ENCODE measurements around the gene HOXB7.

The HOXB7 gene

GRCh38 chr17:48618256-48618896, 7.6 kb upstream of the HOXB7 start:
- Mint-ChIP-seq H3K4me1 (peaks cover 44% of the 10 kb centered on the region), H3K4me3 (peak overlapping the region; percentile 51), H3K27ac (peak overlapping the region; percentile 41), H3K9me3 (no peaks in the 10 kb centered on the region), H3K27me3 (peaks cover 69% of the 10 kb centered on the region), H3K36me3 (peaks cover 2% of the 10 kb centered on the region)

GRCh38 chr17:48617471-48618255, 6.8 kb upstream of the HOXB7 start:
- peaks cover 69% of the 10 kb centered on the region for H3K27me3 Mint-ChIP-seq
- no peak overlapping the region for H3K27ac Mint-ChIP-seq
- peak overlapping the region; percentile 46 for H3K4me3 Mint-ChIP-seq
- H3K4me1 Mint-ChIP-seq = peaks cover 50% of the 10 kb centered on the region
- H3K9me3 Mint-ChIP-seq = no peaks in the 10 kb centered on the region
- H3K36me3 Mint-ChIP-seq = peaks cover 2% of the 10 kb centered on the region

- no peaks in the 10 kb centered on the region for H3K9me3 Mint-ChIP-seq
- peaks cover 2% of the 10 kb centered on the region for H3K36me3 Mint-ChIP-seq
- peak overlapping the region; percentile 41 for H3K27ac Mint-ChIP-seq
- H3K4me3 Mint-ChIP-seq = peak overlapping the region; percentile 46
- H3K27me3 Mint-ChIP-seq = peaks cover 61% of the 10 kb centered on the region
- peaks cover 55% of the 10 kb centered on the region for H3K4me1 Mint-ChIP-seq
Observed at GRCh38 chr17:48616717-48617470, 6.1 kb upstream of the HOXB7 start.

GRCh38 chr17:48615963-48616716, 5.3 kb upstream of the HOXB7 start:
- Mint-ChIP-seq H3K4me1 (peaks cover 62% of the 10 kb centered on the region), H3K36me3 (peaks cover 2% of the 10 kb centered on the region), H3K4me3 (no peak overlapping the region), H3K27me3 (peaks cover 60% of the 10 kb centered on the region), H3K9me3 (no peaks in the 10 kb centered on the region), H3K27ac (no peak overlapping the region)

- no peaks in the 10 kb centered on the region for H3K9me3 Mint-ChIP-seq
- H3K4me1 Mint-ChIP-seq = peaks cover 67% of the 10 kb centered on the region
- H3K27me3 Mint-ChIP-seq = peaks cover 57% of the 10 kb centered on the region
- H3K4me3 Mint-ChIP-seq = peak within 1 kb of the TSS; percentile 71
- H3K36me3 Mint-ChIP-seq = no peaks in the 10 kb centered on the region
- H3K27ac Mint-ChIP-seq = peak within 1 kb of the TSS; percentile 62
Observed at GRCh38 chr17:48615047-48615962, 4.5 kb upstream of the HOXB7 start, which contains the start of gene HOXB8. TSS of gene HOXB8 (minus strand) at chr17:48615292. CDS start at chr17:48614704, 588 bp downstream.

- Mint-ChIP-seq H3K4me1 (peaks cover 63% of the 10 kb centered on the region), H3K36me3 (no peaks in the 10 kb centered on the region), H3K27ac (peak overlapping the region; percentile 62), H3K4me3 (peak overlapping the region; percentile 71), H3K27me3 (peaks cover 55% of the 10 kb centered on the region), H3K9me3 (no peaks in the 10 kb centered on the region)
Observed at GRCh38 chr17:48613862-48614694, 3.3 kb upstream of the HOXB7 start.

- peaks cover 52% of the 10 kb centered on the region for H3K27me3 Mint-ChIP-seq
- peak overlapping the region; percentile 92 for H3K4me3 Mint-ChIP-seq
- peaks cover 55% of the 10 kb centered on the region for H3K4me1 Mint-ChIP-seq
- H3K36me3 Mint-ChIP-seq = no peaks in the 10 kb centered on the region
- no peaks in the 10 kb centered on the region for H3K9me3 Mint-ChIP-seq
- no peak overlapping the region for H3K27ac Mint-ChIP-seq
Observed at GRCh38 chr17:48612854-48613691, 2.3 kb upstream of the HOXB7 start.

GRCh38 chr17:48612456-48612853, 1.6 kb upstream of the HOXB7 start:
- H3K4me1 Mint-ChIP-seq = peaks cover 56% of the 10 kb centered on the region
- H3K4me3 Mint-ChIP-seq = peak overlapping the region; percentile 81

GRCh38 chr17:48611681-48612455, 1.1 kb upstream of the HOXB7 start:
- Mint-ChIP-seq H3K4me1 (peaks cover 50% of the 10 kb centered on the region), H3K9me3 (no peaks in the 10 kb centered on the region), H3K27me3 (peaks cover 52% of the 10 kb centered on the region), H3K27ac (no peak overlapping the region), H3K36me3 (no peaks in the 10 kb centered on the region), H3K4me3 (peak overlapping the region; percentile 94)

More at GRCh38 chr17:48612456-48612853, 1.6 kb upstream of the HOXB7 start:
- Mint-ChIP-seq H3K9me3 (no peaks in the 10 kb centered on the region), H3K27me3 (peaks cover 53% of the 10 kb centered on the region), H3K27ac (no peak overlapping the region), H3K36me3 (no peaks in the 10 kb centered on the region)

GRCh38 chr17:48611213-48611612, 396 bp upstream of the HOXB7 start:
- H3K36me3 Mint-ChIP-seq = no peaks in the 10 kb centered on the region
- no peak overlapping the region for H3K27ac Mint-ChIP-seq
- H3K27me3 Mint-ChIP-seq = peaks cover 54% of the 10 kb centered on the region
- H3K4me1 Mint-ChIP-seq = peaks cover 49% of the 10 kb centered on the region
- peak overlapping the region; percentile 94 for H3K4me3 Mint-ChIP-seq
- H3K9me3 Mint-ChIP-seq = no peaks in the 10 kb centered on the region

GRCh38 chr17:48609759-48610281, 997 bp downstream of the HOXB7 start:
- Mint-ChIP-seq H3K27ac (no peak overlapping the region), H3K4me1 (peaks cover 39% of the 10 kb centered on the region), H3K4me3 (peak overlapping the region; percentile 94), H3K27me3 (peaks cover 46% of the 10 kb centered on the region), H3K9me3 (no peaks in the 10 kb centered on the region), H3K36me3 (no peaks in the 10 kb centered on the region)

- H3K36me3 Mint-ChIP-seq = no peaks in the 10 kb centered on the region
- no peak overlapping the region for H3K27ac Mint-ChIP-seq
- peaks cover 42% of the 10 kb centered on the region for H3K4me1 Mint-ChIP-seq
- peak overlapping the region; percentile 27 for H3K4me3 Mint-ChIP-seq
- H3K9me3 Mint-ChIP-seq = no peaks in the 10 kb centered on the region
- H3K27me3 Mint-ChIP-seq = peaks cover 54% of the 10 kb centered on the region
Observed at GRCh38 chr17:48609033-48609432, 1.8 kb downstream of the HOXB7 start.

Measured in activated naive CD4-positive, alpha-beta T cell treated with anti-CD3 and anti-CD28 coated beads, Interleukin-2, amount 50 U/mL, for 24 hours (primary cell).